Measurements from ENCODE around the gene FAM204A.

The FAM204A gene

DNA sequence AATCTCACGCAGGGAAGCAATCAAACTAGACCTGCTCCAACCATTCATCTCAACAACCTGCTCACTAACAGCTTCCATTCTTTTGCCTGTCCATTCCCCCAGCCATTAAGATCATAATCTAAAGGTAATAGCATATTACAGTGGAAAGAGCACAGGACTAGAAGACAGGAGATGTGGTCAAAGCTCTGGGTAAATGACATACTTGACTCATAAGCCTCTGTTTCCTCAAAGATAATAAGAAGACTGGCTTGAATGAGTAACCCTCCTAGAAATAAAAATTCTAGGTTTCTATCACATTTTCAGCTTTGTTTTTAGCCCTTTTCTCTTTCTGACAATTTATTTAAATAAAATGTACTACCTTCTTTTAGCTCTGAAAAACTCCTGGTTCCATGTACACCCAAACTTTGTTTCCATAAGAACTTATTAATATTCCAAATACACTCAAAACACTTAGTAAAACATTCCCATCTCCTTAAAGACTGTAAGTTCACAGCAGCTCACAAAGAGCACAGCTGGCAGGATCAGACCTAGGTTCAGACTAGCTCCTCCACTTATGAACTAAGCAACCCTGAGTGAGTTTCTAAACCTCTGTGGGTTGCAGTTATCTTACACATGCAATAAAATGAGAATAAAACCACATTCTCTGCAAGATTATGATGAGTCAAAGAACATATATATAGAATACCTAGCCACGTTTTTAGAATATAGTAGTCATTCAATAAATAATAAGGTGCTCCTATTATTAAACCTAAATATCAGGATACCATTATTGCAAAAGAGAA lies 11.6 kb downstream of the FAM204A start:
- DNase-seq: peak; percentile 32

DNA sequence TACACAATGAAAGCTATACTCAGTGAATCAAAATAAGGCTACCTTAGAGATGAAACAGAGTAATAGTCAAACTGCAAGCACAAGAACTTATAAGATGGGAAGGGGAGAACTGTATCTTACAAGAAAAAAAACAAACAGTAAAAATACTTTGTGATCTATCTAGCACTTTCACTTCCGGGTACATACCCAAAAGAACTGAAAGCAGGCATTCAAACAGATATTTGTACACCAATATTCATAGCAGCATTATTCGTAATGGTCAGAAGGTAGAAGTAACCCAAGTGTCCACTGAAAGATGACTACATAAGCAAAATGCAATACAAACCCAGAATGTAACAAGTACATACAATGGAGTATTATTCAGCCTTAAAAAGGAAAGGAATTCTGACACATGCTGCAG lies 18.0 kb downstream of the FAM204A start:
- DNase-seq: no peak

DNA sequence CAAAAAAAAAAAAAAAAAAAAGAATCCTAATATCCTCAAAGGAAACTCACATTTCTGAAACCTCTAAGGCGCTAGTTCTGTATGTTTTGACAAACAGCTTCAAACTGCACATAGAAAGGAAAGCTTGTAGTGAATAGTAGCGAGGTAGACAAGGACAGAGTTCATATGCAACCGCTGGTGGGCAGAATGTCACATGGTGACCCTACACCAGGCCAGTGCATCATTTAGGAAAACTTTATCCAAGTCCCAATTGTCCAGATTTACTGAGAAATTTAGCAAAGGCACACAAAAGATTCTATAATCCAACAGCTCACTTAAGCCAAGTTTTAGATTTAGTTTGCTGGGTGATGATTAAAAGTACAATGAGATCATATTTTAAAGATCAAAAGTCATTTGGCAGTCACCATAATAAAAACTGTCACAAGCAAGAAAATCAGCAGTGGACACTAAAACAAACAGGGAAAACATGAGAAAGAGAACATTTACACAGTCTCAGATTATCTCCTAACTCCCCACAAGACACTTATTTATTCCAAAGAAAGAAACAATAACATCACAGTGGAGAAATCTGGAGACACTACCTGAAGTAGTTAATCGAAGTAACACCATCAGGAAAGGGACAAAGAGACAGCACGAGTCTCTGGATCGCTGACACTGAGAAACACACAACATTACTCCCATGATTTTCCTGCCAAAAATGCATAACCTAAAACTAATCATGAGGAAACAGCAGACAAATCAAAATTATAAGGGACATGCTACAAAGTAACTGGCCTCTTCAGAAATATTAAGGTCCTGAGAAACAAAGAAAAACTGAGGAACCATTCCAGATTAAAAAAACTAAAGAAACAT lies 20.2 kb downstream of the FAM204A start:
- no peak for DNase-seq

DNA sequence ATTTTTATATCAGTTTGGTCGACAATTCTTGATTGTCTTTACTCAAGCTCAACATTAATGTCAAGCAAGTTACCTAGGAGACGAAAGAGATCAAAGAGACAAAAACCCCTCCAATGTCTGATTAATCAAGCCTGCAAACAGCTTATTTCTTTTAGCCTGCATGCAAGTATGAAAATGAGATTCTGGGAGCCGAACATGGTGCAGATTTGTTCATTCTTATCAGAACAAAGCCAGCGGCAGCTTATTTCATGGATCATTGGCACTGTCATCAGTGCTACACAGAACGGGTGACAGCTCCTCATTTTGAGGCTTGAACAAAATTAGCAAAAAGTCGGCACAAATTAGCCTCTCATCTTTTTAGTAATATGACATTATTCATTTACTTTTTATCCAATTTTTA lies 26.5 kb downstream of the FAM204A start:
- DNase-seq: no peak

DNA sequence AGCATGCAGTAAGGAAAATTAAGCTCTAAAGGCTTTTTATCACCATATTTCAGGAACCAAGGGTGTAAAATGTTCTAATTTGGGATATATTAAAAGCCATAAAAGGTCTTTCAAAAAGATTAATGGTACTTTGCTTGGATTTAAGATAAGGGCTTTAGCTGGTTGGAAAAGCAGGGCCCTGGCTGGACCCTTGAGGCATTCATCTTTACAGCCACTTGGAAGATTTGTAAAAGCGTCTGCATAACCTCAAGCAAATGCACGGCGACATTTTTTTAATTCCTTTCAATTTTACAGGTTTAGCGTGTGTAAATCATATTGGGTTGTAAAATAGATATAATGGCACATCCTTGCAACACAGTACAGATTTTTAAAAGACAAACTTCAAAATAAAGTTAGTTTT lies 27.2 kb downstream of the FAM204A start:
- DNase-seq: no peak

DNA sequence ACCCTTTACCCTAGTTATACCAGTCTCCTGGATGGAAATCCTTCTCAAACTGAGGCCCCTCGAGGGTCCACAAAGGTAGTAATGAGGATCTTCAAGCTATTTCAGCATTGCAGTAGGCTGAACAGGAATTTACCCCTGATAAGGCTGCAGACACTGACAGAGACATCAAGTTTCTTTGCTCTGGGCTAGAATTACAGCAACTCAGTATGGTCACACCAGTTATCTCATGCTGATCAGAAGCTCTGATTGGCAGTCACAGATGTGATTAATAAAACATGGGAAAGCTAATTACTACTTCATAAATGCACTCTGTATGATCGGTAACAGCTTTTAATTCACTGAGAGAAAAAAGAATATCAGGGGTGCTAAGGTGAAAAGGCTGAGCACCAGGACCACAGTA lies 30.6 kb downstream of the FAM204A start:
- DNase-seq: no peak

GRCh38 chr10:118310822-118311221 lies 31.3 kb downstream of the FAM204A start:
- DNase-seq: no peak

DNA sequence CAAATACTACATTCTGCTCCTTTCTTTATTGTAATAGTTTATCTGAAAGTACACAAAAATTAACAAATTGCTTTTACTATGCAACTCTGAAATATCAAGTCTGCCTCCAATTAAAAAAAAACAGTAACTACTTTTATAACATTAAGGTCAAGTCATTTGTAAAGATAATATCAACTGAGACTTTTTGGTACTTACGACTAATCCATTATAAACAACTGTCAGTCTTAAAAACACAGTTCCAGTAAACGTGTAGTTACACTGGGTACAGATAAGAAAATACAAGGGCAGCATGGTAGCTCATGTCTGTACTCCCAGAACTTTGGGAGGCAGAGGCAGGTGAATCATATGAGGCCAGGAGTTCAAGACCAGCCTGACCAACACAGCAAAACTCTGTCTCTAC lies 32.2 kb downstream of the FAM204A start:
- DNase-seq: no peak

GRCh38 chr10:118308664-118309063 lies 33.5 kb downstream of the FAM204A start:
- DNase-seq: no peak

GRCh38 chr10:118307859-118308258 lies 34.3 kb downstream of the FAM204A start:
- no peak for DNase-seq

GRCh38 chr10:118307220-118307619 lies 34.9 kb downstream of the FAM204A start:
- no peak for DNase-seq

DNA sequence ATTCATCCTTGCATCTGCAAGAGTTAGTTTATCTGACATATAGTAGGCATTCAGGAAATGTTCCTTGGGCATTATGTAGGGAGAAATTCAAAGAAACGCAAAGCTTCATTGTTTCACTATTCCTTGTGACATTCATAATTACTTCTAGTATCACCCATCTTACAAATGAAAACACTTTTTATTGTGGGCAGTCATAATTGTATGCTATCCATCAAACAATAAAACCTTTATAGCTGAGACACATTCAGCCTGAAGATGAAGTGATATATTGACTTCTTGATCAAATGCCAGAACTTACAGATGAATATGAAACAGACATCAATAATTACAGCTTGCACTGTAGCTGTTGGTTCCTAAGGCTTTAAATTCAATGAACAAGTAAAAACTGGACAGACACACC lies 36.4 kb downstream of the FAM204A start:
- no peak for DNase-seq

- no peak for DNase-seq
Measured at GRCh38 chr10:118304521-118304920, 37.6 kb downstream of the FAM204A start.

DNA sequence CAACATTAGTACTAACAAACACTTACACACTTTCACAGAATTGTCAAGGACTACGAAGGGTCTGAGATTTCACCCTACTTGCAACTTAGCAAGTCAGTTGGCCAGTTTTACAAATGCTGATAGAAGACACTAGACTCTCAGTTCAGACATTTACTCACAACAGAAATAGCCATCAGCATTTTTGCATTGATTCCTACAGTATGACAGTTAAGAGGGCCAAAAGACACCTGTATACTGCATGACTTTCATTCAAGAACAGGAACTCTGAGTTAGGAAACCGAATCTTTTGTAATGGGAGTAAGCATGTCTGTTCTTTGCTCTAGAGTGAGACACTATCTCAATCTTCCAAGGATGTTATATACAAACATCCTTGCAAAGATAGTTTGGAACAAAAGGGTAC lies 40.9 kb downstream of the FAM204A start:
- no peak for DNase-seq

- DNase-seq: no peak
Measured at GRCh38 chr10:118300320-118300719, 41.8 kb downstream of the FAM204A start.

DNA sequence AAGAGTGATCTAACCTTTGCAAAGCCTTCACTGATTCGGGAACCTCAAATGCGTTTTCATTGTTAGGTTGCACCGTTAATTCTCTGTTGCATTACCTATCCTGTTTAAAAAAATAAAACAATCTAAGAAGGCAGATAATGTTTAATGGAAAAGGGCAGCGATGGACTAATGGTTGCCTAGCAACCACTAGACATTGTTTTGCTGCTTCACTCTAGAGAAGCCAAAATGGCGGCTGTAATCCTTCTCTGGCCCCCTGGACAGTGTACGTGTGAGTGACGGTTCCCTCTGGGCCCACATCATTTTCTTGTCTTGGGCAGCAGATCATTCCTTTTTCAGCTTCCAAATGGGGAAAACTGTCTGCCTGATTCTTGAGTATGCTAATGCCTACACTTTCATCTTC lies 43.3 kb downstream of the FAM204A start:
- DNase-seq: no peak

DNA sequence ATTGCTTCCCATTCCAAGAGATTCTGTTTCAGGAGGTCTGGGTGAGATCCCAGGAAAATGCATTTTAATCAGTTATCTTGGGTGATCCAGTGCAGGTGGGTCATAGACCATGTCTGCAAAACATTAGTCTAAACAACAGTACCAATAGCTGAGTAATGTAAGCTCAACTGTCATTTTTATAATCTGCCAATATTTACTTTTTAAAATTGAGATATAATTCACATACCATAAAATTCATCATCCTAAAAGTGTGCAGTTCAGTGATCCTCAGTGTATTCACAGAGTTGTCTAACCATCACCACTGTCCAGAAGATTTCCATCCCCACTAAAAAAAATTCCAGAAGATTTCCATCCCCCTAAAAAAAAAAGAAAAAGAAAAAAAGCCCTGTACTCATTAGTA lies 51.0 kb downstream of the FAM204A start:
- no peak for DNase-seq

GRCh38 chr10:118290471-118290995 lies 51.6 kb downstream of the FAM204A start:
- DNase-seq: no peak

GRCh38 chr10:118287076-118287806 lies 54.9 kb downstream of the FAM204A start:
- DNase-seq: no peak

DNA sequence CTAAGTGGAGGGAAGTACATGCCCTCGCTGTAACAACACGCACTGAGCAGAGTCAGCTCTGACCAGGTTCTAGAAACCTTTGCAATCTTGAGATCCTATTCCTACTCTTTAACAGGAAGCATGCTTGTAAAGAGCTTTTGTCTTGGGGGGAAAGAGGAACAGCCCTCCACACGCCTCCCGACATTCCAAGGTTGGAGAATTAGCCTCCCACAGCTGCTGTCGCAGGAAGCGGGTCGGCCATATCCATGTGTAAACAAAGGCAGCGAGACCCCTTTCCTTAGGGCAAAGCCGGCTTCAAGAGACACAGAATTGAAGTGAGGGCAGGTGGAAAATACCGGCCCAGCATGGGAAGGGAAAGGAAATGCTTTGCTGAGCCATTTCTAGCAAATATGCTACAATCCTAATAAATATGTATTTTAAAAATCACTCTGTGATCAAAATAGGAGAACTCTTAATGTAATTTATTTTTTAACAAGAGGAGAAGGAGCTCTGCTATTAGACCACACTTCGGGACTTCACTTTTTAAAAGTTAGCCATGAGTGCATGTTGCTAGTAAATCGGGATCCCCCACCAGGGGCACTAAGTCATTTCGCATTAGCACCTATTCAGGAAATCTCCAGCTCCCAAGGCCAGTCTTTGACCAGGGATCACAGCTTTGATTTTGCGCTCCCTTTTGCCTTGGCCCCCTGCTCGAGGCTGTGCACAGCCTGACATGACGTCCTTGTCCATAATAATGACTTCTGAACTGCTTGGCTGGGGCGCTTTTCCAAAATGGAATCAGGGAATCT lies 55.9 kb downstream of the FAM204A start:
- no peak for DNase-seq

- DNase-seq: no peak
Measured at GRCh38 chr10:118282670-118283069, 59.5 kb downstream of the FAM204A start.

DNA sequence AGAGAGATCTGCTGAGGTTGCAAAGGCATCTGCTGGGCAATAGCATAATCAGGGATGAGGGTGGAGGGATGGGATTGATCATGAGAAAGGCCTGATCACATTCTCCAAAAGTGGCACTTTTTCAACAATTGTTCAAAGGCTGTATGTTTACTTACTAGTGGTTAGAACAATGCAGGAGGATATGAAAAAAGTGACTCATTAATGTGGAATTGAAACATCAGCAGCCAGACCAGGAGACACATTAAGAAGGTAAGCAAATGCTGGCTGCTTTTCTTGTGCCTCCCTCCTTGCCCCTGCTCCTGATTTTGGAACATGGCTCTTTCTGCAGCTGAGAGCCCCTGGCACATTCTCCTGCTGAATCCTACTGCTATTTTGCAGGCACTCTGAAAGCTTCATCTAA lies 63.5 kb downstream of the FAM204A start:
- DNase-seq: no peak

- DNase-seq: no peak
Measured at GRCh38 chr10:118277871-118278270, 64.3 kb downstream of the FAM204A start.
